KMS-11 (cell line): ENCODE results near the gene KRT14.

Experiments
- H2AFZ ChIP-seq: fragments of 200-600 bp; sonication (generic); 2 replicates; pipeline ENCODE4 v1.6.1; 2016; ENCODE audit warnings: antibody characterized with exemption, mixed run types, low read depth
- H3K27ac ChIP-seq: fragments of 200-600 bp; sonication (generic); 2 replicates; pipeline ENCODE4 v1.6.1; 2016; ENCODE audit warnings: mild to moderate bottlenecking, mixed run types
- H3K27me3 ChIP-seq: fragments of 200-600 bp; sonication (generic); 2 replicates; pipeline ENCODE4 v1.6.1; 2017; ENCODE audit warnings: mild to moderate bottlenecking, low read depth, mixed run types, moderate library complexity; ENCODE audit not compliant: insufficient read depth
- H3K36me3 ChIP-seq: fragments of 200-600 bp; sonication (generic); 2 replicates; pipeline ENCODE4 v1.6.1; 2017; ENCODE audit warnings: mild to moderate bottlenecking, mixed run types; ENCODE audit not compliant: insufficient read depth
- H3K4me1 ChIP-seq: fragments of 200-600 bp; sonication (generic); 2 replicates; pipeline ENCODE4 v1.6.1; 2016; ENCODE audit warnings: mild to moderate bottlenecking, low read depth, mixed run types; ENCODE audit not compliant: poor library complexity, severe bottlenecking
- H3K4me2 ChIP-seq: fragments of 200-600 bp; sonication (generic); 2 replicates; pipeline ENCODE4 v1.7.0; 2016; ENCODE audit warnings: mild to moderate bottlenecking, mixed run types
- H3K4me3 ChIP-seq: fragments of 200-600 bp; sonication (generic); IDR thresholded peaks from 2 replicates; pipeline ENCODE4 v1.6.1; 2017; ENCODE audit warnings: low read depth, low read length, mixed read lengths; ENCODE audit not compliant: insufficient read depth
- H3K79me2 ChIP-seq: fragments of 200-600 bp; sonication (generic); 2 replicates; pipeline ENCODE4 v1.6.1; 2016; ENCODE audit warnings: low read depth, mixed run types; ENCODE audit not compliant: insufficient read depth
- H3K9ac ChIP-seq: fragments of 200-600 bp; sonication (generic); 2 replicates; pipeline ENCODE4 v1.6.1; 2016; ENCODE audit warnings: mild to moderate bottlenecking, mixed run types
- H4K20me1 ChIP-seq: fragments of 200-600 bp; sonication (generic); 2 replicates; pipeline ENCODE4 v1.6.1; 2016; ENCODE audit warnings: mild to moderate bottlenecking, mixed run types; ENCODE audit not compliant: insufficient read depth
- TF ChIP-seq, protein P1 (sequence below): fragments of 200-600 bp; sonication (generic); conservative IDR thresholded peaks from 2 replicates; pipeline ENCODE4 v1.6.1; 2017; ENCODE audit warnings: low read depth, mild to moderate bottlenecking, antibody characterized with exemption, low read length, moderate library complexity, mixed read lengths

KRT14 gene

DNA sequence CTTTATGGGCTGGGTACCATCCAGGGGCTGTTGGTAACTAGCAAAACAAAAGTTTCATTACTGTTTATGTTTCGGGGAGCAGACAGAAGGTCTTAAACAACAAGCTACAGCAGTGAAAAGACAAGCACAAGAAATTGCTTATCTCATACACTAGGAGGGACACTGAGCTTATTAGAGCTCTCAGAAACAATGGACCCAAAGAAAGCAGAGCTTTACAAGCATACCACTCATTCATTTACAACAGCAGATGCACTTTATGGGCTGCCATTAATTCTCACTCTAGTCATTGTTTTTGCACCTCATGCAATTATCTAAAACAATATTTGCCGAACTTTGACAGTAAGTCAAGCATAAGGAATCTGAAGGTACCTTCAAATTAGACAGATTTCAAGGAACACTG is 15.8 kb upstream of the KRT14 start:
- H3K27ac ChIP-seq: no peak overlapping the region
- H3K4me2 ChIP-seq: no peak overlapping the region
- no peaks in the 10 kb centered on the region for H3K79me2 ChIP-seq
- H3K36me3 ChIP-seq: no peaks in the 10 kb centered on the region
- H2AFZ ChIP-seq: no peak overlapping the region
- H3K4me3 ChIP-seq: no peak overlapping the region
- TF ChIP-seq, protein P1, sequence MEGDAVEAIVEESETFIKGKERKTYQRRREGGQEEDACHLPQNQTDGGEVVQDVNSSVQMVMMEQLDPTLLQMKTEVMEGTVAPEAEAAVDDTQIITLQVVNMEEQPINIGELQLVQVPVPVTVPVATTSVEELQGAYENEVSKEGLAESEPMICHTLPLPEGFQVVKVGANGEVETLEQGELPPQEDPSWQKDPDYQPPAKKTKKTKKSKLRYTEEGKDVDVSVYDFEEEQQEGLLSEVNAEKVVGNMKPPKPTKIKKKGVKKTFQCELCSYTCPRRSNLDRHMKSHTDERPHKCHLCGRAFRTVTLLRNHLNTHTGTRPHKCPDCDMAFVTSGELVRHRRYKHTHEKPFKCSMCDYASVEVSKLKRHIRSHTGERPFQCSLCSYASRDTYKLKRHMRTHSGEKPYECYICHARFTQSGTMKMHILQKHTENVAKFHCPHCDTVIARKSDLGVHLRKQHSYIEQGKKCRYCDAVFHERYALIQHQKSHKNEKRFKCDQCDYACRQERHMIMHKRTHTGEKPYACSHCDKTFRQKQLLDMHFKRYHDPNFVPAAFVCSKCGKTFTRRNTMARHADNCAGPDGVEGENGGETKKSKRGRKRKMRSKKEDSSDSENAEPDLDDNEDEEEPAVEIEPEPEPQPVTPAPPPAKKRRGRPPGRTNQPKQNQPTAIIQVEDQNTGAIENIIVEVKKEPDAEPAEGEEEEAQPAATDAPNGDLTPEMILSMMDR: no peak
- no peaks in the 10 kb centered on the region; the same call in 1 of the 2 replicates for H3K27me3 ChIP-seq
- no peaks in the 10 kb centered on the region for H3K4me1 ChIP-seq
- no peaks in the 10 kb centered on the region for H4K20me1 ChIP-seq
- H3K9ac ChIP-seq: no peak overlapping the region

DNA sequence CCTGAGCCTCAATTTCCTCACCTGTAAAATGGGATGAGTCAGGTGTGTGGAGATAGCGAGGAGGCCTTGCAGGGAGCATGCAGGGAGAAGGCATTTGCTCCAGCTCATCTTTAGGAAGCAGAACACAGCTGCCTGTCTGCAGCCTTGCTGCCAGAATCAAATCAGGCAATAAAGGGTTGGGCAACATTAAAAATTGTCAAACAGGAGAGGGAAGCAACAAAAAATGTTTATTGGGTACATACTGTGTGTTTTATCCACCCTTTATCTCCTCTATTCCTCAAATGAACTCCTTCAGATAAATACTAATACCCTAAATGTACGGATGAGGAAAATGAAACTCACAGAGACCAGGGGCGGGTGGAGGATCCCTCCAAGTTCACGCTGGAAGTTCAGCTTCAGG is 13.6 kb upstream of the KRT14 start:
- no peak overlapping the region for H2AFZ ChIP-seq
- no peaks in the 10 kb centered on the region for H3K79me2 ChIP-seq
- TF ChIP-seq, protein P1: no peak
- H3K4me3 ChIP-seq: no peak overlapping the region
- H3K4me2 ChIP-seq: no peak overlapping the region
- peaks cover 10% of the 10 kb centered on the region; the same call in 1 of the 2 replicates for H3K27me3 ChIP-seq
- no peak overlapping the region for H3K9ac ChIP-seq
- H3K36me3 ChIP-seq: no peaks in the 10 kb centered on the region
- no peak overlapping the region for H3K27ac ChIP-seq
- H4K20me1 ChIP-seq: no peaks in the 10 kb centered on the region
- no peaks in the 10 kb centered on the region for H3K4me1 ChIP-seq

DNA sequence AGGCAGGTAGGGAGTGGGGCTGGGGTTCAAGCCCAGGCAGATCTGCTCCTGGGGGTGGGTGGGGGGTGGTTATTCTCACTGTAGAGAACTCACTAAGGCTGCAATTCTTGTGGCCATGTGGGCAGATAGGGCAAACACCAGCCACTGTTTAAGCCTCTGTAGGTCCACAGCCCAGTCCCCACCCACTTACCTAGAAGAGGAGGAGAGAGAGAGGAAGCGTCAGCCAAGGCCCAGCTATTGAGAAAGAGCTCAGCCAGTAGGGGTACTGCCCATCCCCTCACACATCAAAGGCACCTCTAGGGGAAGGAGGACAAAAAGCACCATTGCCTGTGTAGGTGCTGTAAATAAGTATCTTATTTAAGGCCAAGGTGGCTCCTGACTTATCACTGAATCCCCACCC is 13.0 kb upstream of the KRT14 start:
- Histone ChIP-seq H3K79me2 (no peaks in the 10 kb centered on the region), H3K36me3 (no peaks in the 10 kb centered on the region), H3K4me3 (no peak overlapping the region), H4K20me1 (no peaks in the 10 kb centered on the region), H3K4me1 (no peaks in the 10 kb centered on the region), H2AFZ (no peak overlapping the region), H3K27me3 (peaks cover 11% of the 10 kb centered on the region; the same call in 1 of the 2 replicates), H3K9ac (no peak overlapping the region), H3K27ac (no peak overlapping the region), H3K4me2 (no peak overlapping the region)
- TF ChIP-seq, protein P1: no peak

DNA sequence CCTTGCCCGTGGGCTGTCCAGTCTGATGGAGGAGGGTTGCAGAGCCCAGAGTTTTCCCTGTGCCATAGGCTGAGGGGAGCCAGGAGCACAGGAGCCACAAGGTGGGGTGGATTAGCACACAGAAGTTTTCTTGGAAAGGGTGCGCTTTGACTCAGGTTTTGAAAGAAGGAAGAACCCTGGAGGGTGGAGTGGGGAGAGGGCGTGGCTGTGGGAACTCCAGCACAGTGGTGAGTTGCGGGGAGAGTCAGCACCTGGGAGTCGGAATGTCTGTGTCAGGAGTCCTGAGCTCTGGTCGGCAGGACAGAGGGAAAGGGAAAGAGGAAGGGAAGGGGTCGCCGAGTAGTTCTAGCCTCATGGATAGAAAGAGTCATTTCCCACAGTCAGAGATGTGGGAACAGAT is 8.9 kb upstream of the KRT14 start:
- no peaks in the 10 kb centered on the region for H3K79me2 ChIP-seq
- no peak overlapping the region for H2AFZ ChIP-seq
- H4K20me1 ChIP-seq: no peaks in the 10 kb centered on the region
- no peaks in the 10 kb centered on the region for H3K4me1 ChIP-seq
- H3K36me3 ChIP-seq: no peaks in the 10 kb centered on the region
- TF ChIP-seq, protein P1: no peak
- H3K4me2 ChIP-seq: no peak overlapping the region
- H3K4me3 ChIP-seq: no peak overlapping the region
- peaks cover 28% of the 10 kb centered on the region for H3K27me3 ChIP-seq
- H3K27ac ChIP-seq: no peak overlapping the region
- H3K9ac ChIP-seq: no peak overlapping the region
